Aorta (tissue), 5 donors: ENCODE data around the gene SYDE2. TPM values are rescaled to one million over a fixed set of nuclear protein-coding genes. Genes with fewer than 3 reads are reported as not detected.

Source experiments
- ATAC-seq: fragments of 200-7000 bp; cut with Tn5 transposase; one replicate; pipeline ENCODE4 v1.9.1; 2022; ENCODE audit warnings: moderate library complexity; ENCODE audit not compliant: low FRiP score
- DNase-seq, 2 donors: peaks; one replicate each; pipeline ENCODE4 v3.0.0-alpha.2; 2020
- H3K27ac ChIP-seq, 2 donors: one replicate each; pipeline ENCODE4 v1.5.1; 2013; ENCODE audit warnings: low read length in 2 of 2, mild to moderate bottlenecking in 2 of 2, moderate library complexity in 2 of 2, control low read depth in 1 of 2, inconsistent platforms in 1 of 2, low read depth in 1 of 2
- H3K27me3 ChIP-seq, 2 donors: one replicate each; pipeline ENCODE4 v1.6.1; 2013; ENCODE audit warnings: control low read depth in 1 of 2, low read length in 1 of 2, mild to moderate bottlenecking in 1 of 2, moderate library complexity in 1 of 2; ENCODE audit not compliant: insufficient read depth in 2 of 2, control insufficient read depth in 1 of 2
- H3K36me3 ChIP-seq, 2 donors: one replicate each; pipeline ENCODE4 v1.6.1; 2013; ENCODE audit warnings: control low read depth in 1 of 2, low read length in 1 of 2, mild to moderate bottlenecking in 1 of 2; ENCODE audit not compliant: insufficient read depth in 2 of 2, control insufficient read depth in 1 of 2
- H3K4me1 ChIP-seq, 2 donors: one replicate each; pipeline ENCODE4 v1.6.1; 2013; ENCODE audit warnings: low read length in 2 of 2, control low read depth in 1 of 2, mild to moderate bottlenecking in 1 of 2, moderate library complexity in 1 of 2; ENCODE audit not compliant: insufficient read depth in 2 of 2, control insufficient read depth in 1 of 2
- H3K4me3 ChIP-seq, 2 donors: one replicate each; pipeline ENCODE4 v1.5.1; 2013; ENCODE audit warnings: low read length in 2 of 2, control low read depth in 1 of 2, mild to moderate bottlenecking in 1 of 2
- H3K9me3 ChIP-seq: one replicate; pipeline ENCODE4 v1.6.1; 2013; ENCODE audit warnings: mild to moderate bottlenecking, low read length; ENCODE audit not compliant: control insufficient read depth
- WGBS, 2 donors: extraction: QIAGEN DNeasy Blood & Tissue Kit; methylation state at CpG; one replicate each; pipeline ENCODE4 v1.1.7; 2013; 5-methylcytosine and 5-hydroxymethylcytosine counted together
- intact Hi-C, 2 donors: fragments of 100-400 bp; cut with DNase I; formaldehyde crosslinking; loops; one replicate each; pipeline versions ENCODE4 v1.14.2 to v1.15.0; 2022
- polyA plus RNA-seq, 2 donors: library from polyadenylated mRNA; stranded (reverse); fragments of 200-250 nt; gene quantifications; one replicate each; pipeline ENCODE4 v1.2.3, GENCODE V29; 2013
- total RNA-seq, 2 donors: library from RNA; stranded (reverse); fragmentation: NEBNext Ultra II Directional; extraction: Animal tissue kit (Norgen Biotek cat#: 25700); gene quantifications; one replicate each; pipeline ENCODE4 v1.2.1, GENCODE V29; 2021
- donor health status: healthy with polysubstance abuse.
- donor health status: Bipolar disorder and iron deficiency.
- donor health status: DM: no; HTN: no; CAD: no.
- donor health status: DM: no; HTN: no; CAD: no.
- donor health status: DM: yes; HTN: yes; CAD: no.

SYDE2 gene
- total and polyA plus RNA-seq, 4 donors, result 1.3 to 16.7 (median 5.7) TPM

DNA sequence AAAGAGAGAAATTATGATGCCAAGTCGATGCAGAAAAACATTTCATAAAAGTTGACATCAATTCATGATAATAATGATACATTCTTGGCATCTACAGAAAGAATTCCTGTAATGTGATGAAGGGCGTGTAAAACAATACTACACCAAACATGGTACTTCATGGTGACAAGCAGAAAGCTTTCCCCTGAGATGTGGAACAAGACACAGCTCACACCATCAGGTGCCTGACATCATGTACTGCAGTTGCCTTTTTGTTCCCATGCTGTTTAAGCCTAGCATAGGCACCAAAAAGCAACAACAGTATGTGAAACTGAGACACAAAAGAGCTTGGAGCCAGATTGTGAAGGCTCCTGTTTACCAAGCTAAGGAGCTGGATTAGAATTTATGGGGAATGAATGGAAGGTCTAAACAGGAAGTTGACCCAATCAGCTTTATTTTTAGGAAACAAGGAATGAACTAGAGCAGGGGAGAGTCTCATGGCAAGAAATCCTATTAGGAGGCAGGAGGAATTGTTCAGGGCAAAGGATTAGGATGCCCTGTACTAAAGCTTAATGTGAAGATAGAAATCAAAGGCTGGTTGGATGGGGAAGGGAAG is 67.2 kb downstream of the SYDE2 start:
- WGBS, 2 donors, result 15 to 19% methylated on average over 2 of the region's 2 CpGs

DNA sequence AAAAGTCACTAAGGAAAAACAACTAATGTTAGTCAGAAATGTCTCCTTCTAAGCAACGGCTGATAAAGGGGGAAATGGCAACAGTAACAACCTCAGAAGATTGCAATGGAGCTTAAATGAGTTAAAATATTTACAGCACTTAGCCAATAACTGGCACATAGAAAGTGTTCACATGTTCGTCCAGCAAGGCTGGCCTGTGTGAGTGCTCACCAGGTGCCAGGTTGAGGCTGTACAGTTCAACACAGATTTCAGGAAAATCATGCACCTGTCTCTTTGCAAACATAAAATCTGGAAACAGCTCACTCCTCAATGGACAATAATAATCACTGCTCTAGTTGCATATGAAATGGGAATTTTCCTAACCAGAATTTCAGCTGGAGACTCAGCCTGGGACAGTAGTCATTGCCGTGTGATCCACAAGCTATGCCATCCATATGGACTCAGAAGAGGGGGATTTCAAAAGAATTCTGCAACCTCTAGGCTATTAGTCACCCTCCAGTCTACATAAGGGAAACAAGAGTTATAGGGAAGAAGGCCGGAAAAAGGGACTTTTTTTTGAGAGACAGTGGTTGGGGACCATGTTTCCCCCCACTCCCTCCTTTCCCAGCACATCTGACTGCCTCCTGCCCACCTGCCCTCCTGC is 68.6 kb downstream of the SYDE2 start:
- no peak for ATAC-seq
- 58 to 63% methylated on average over 4 of the region's 4 CpGs for WGBS, 2 donors
- H3K4me3 ChIP-seq, result no peak overlapping the region
- no peaks in the 10 kb centered on the region for H3K36me3 ChIP-seq
- H3K27ac ChIP-seq, result no peak overlapping the region
- intact Hi-C loops, result no loop called here
- peaks cover 2 to 4% of the 10 kb centered on the region in 2 donors for H3K4me1 ChIP-seq
- H3K9me3 ChIP-seq, result no peaks in the 10 kb centered on the region
- DNase-seq, result no peak
- no peaks in the 10 kb centered on the region for H3K27me3 ChIP-seq

More for the DNA sequence above, 67.2 kb downstream of the SYDE2 start:
- H3K36me3 ChIP-seq, result no peaks in the 10 kb centered on the region
- no peak overlapping the region for H3K4me3 ChIP-seq
- no peaks in the 10 kb centered on the region for H3K27me3 ChIP-seq
- intact Hi-C loops, result no loop called here
- no peak overlapping the region for H3K27ac ChIP-seq
- no peak for DNase-seq
- no peaks in the 10 kb centered on the region for H3K9me3 ChIP-seq
- peaks cover 0 to 4% of the 10 kb centered on the region in 2 donors for H3K4me1 ChIP-seq
- no peak for ATAC-seq

DNA sequence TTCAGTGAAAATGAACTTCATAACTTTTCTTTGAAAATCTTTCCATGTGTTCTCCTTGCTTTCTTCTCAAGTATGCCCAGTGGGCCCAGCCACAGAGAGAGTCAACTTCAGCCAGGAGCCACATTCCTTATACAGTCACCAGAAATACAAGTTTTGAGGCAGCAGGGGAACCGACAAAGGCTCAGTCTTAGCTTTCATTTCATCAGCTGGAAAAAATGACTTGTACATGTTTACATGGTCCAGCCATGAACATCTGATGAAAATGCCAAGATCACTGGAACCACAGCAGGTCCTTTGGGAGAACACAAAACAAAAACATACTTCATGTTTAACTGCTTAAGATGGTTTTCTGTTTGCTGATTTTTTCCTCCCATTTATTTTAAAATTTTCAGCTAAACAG is 72.5 kb downstream of the SYDE2 start:
- no peak for DNase-seq
- Histone ChIP-seq H3K36me3 (no peaks in the 10 kb centered on the region), H3K4me1 (peaks cover 0 to 2% of the 10 kb centered on the region in 2 donors), H3K4me3 (no peak overlapping the region), H3K9me3 (no peaks in the 10 kb centered on the region), H3K27me3 (no peaks in the 10 kb centered on the region), H3K27ac (no peak overlapping the region)
- WGBS, 2 donors, result 4 to 6% methylated on average over 1 of the region's 1 CpG
- intact Hi-C loops, result no loop called here
- no peak for ATAC-seq

DNA sequence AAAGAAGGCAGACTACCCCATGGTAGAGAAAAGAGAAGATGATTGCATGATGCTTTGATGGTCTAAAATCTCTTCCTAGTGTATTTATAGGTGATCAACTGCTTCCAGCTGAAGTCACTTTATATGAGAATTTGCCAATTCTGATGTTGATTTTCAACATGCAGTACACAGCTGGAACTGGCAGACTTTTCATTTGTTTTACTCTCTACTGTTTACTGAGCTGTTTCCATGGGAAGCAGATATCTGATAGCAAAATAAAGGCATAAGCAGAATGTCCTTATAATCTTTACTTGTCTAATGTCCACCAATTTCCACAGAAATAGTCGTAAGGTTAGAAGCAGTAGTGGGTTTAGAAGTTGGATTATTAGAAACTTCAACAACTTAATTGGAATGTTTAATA is 74.9 kb downstream of the SYDE2 start:
- DNase-seq, result no peak
- 51 to 68% methylated on average over 1 of the region's 1 CpG for WGBS, 2 donors
- no peak for ATAC-seq
- Histone ChIP-seq H3K27ac (no peak overlapping the region), H3K36me3 (no peaks in the 10 kb centered on the region), H3K4me1 (peaks cover 0 to 2% of the 10 kb centered on the region in 2 donors), H3K4me3 (no peak overlapping the region), H3K9me3 (no peaks in the 10 kb centered on the region), H3K27me3 (no peaks in the 10 kb centered on the region)
- intact Hi-C loops, result no loop called here

DNA sequence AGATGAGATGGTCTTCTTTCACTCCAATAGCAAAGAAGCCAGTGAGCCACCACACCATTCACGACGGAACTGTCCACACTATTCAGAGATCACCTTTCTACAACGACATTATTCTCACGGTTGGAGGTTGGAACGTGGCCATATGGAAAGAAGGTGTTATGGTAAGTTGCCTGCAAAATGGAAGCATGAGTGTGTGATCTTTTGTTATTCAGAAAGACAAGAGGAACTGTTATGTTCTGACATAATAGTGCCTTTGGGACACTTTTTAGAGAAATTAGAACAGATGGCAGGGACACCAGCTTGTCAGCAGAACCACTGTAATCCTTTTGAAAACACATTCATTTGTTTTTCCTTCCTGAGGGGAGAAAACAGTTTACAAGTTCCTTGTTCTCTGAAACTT is 76.7 kb downstream of the SYDE2 start:
- intact Hi-C loops, result no loop called here
- H3K27ac ChIP-seq, result no peak overlapping the region
- no peak for ATAC-seq
- H3K9me3 ChIP-seq, result no peaks in the 10 kb centered on the region
- no peaks in the 10 kb centered on the region for H3K36me3 ChIP-seq
- no peak overlapping the region for H3K4me3 ChIP-seq
- peaks cover 0 to 2% of the 10 kb centered on the region in 2 donors for H3K4me1 ChIP-seq
- H3K27me3 ChIP-seq, result no peaks in the 10 kb centered on the region
- WGBS, 2 donors, result 77 to 81% methylated on average over 5 of the region's 5 CpGs
- DNase-seq, result no peak

DNA sequence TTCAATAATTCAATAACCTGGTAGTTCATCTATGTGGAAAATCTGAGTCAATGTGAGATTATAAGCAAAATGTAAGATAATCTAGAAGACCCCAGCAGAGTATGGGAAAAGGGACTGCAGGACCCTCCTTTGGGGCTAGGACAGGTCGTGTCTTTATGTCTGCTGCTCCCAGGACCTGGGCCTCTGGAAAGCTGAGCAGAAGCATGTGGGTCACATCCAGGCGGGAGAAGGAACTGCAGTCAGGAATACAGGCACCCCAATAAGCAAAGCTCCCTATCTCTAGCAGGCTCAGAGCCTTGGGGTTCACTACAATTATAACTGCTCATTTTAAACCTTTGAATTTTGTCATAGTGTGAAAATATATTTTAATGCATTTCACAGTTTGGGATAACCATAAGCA is 78.6 kb downstream of the SYDE2 start:
- H3K4me3 ChIP-seq, result no peak overlapping the region
- H3K27me3 ChIP-seq, result no peaks in the 10 kb centered on the region
- DNase-seq (no peak), ATAC-seq (no peak)
- H3K4me1 ChIP-seq, result no peaks in the 10 kb centered on the region
- H3K9me3 ChIP-seq, result no peaks in the 10 kb centered on the region
- WGBS, 2 donors, result 91 to 92% methylated on average over 2 of the region's 2 CpGs
- no peaks in the 10 kb centered on the region for H3K36me3 ChIP-seq
- intact Hi-C loops, result no loop called here
- H3K27ac ChIP-seq, result no peak overlapping the region

DNA sequence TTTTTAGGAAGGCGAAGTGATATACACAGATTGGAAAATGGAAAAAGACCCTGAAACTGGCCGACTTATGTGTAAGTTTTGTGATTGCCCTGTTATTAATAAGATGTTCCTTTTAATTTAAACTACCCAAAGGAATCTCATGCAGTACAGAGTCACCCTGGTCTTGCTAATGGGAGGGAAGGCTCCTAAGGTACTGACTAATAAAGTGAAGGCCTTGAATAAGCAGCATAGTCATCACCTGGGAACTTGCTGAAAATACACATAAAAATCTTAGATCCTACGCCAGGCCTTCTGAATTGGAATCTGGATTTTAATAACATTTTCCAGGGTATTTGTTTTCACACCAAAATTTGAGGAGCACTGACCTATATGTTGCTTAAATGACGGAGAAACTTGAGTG is 79.1 kb downstream of the SYDE2 start:
- no peak overlapping the region for H3K4me3 ChIP-seq
- DNase-seq (no peak), ATAC-seq (no peak)
- no peaks in the 10 kb centered on the region for H3K27me3 ChIP-seq
- WGBS, 2 donors, result 92 to 95% methylated on average over 4 of the region's 4 CpGs
- H3K27ac ChIP-seq, result no peak overlapping the region
- H3K9me3 ChIP-seq, result no peaks in the 10 kb centered on the region
- intact Hi-C loops, result no loop called here
- H3K4me1 ChIP-seq, result no peaks in the 10 kb centered on the region
- H3K36me3 ChIP-seq, result no peaks in the 10 kb centered on the region

DNA sequence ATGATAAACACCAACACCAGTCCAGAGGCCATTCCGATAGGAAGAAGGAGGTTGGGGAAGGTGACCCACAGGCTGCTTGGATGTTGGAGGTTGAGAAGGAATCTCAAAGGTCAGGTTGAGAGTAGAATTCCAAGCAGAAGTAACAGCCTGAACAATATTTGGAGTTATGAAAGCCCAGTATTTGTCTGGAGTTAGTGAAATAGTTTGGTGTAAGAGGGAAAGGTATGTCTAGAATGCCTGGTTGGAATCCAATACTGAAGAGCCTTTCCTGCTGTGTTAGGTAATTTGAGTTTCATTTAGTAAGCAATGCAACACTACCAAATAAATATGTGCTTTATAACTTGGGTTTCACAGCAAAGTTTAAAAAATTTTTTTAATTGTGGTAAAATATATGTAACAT is 82.1 kb downstream of the SYDE2 start:
- H3K36me3 ChIP-seq, result no peaks in the 10 kb centered on the region
- intact Hi-C loops, result no loop called here
- no peaks in the 10 kb centered on the region for H3K9me3 ChIP-seq
- no peaks in the 10 kb centered on the region for H3K27me3 ChIP-seq
- 67 to 81% methylated on average over 1 of the region's 1 CpG for WGBS, 2 donors
- no peak overlapping the region for H3K27ac ChIP-seq
- no peaks in the 10 kb centered on the region for H3K4me1 ChIP-seq
- no peak for ATAC-seq
- no peak overlapping the region for H3K4me3 ChIP-seq
- no peak for DNase-seq

DNA sequence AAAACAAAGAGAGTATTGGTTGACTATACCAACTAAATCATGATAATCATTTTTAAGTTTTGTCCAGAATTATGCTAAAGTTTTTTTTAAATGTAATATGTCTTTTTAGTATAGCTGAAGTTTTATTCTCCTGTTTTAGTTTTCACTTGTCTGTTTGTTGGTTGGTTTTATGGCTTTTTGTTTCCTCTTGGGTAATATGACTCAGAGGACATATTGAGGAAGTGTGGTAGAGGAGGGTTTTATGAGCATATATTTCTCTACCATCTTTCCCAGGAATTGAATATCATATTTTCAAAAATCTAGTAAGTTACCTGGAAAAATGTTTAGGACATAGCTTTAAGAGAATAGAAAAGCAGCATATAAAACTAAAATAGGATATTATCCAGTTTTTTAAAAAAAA is 84.0 kb downstream of the SYDE2 start:
- no peaks in the 10 kb centered on the region for H3K9me3 ChIP-seq
- no peak overlapping the region for H3K27ac ChIP-seq
- H3K36me3 ChIP-seq, result no peaks in the 10 kb centered on the region
- no peaks in the 10 kb centered on the region for H3K27me3 ChIP-seq
- intact Hi-C loops, result no loop called here
- ATAC-seq (no peak), DNase-seq (no peak)
- H3K4me1 ChIP-seq, result no peaks in the 10 kb centered on the region
- H3K4me3 ChIP-seq, result no peak overlapping the region
